CD8-positive, alpha-beta memory T cell (primary cell): ENCODE results near the gene PARPBP. TPM values are rescaled to one million over a fixed set of nuclear protein-coding genes. Genes with fewer than 3 reads are reported as not detected.

Experiments used
- CTCF ChIA-PET: fragments of 350-600 bp; sonication (Branson Sonifier 250); formaldehyde crosslinking; loops from one replicate; lab custom pipeline; 2021; ENCODE audit warnings: antibody characterized with exemption; lab: Charles Lee
- POLR2A ChIA-PET: fragments of 350-600 bp; sonication (Branson Sonifier 250); formaldehyde crosslinking; loops from one replicate; lab custom pipeline; 2021; ENCODE audit warnings: antibody characterized with exemption; lab: Charles Lee
- DNase-seq, 5 donors: peaks; one replicate each; pipeline versions ENCODE4 v3.0.0 to v3.0.0-alpha.2; 2020 to 2022; ENCODE audit warnings: mixed read lengths in 1 of 5
- H3K27ac ChIP-seq: one replicate; pipeline ENCODE4 v1.7.0; 2013; ENCODE audit warnings: low read depth, mild to moderate bottlenecking, low read length, moderate library complexity
- H3K27me3 ChIP-seq: 2 replicates; pipeline ENCODE4 v1.7.0; 2013; ENCODE audit warnings: low read length, mild to moderate bottlenecking; ENCODE audit not compliant: insufficient read depth, poor library complexity, severe bottlenecking
- H3K36me3 ChIP-seq: 2 replicates; pipeline ENCODE4 v1.7.0; 2013; ENCODE audit warnings: mild to moderate bottlenecking, low read length, moderate library complexity; ENCODE audit not compliant: insufficient read depth
- H3K4me1 ChIP-seq: 2 replicates; pipeline ENCODE4 v1.7.0; 2013; ENCODE audit warnings: mild to moderate bottlenecking, low read length, moderate library complexity; ENCODE audit not compliant: insufficient read depth
- H3K4me3 ChIP-seq: 2 replicates; pipeline ENCODE4 v1.7.0; 2013; ENCODE audit warnings: mild to moderate bottlenecking, low read length
- H3K9me3 ChIP-seq: 2 replicates; pipeline ENCODE4 v1.7.0; 2013; ENCODE audit warnings: mild to moderate bottlenecking, low read length
- H3K27ac Mint-ChIP-seq, 8 donors: one replicate each; pipeline ENCODE4 v1.8.0; 2020 to 2021; ENCODE audit warnings: mixed read lengths in 8 of 8, mild to moderate bottlenecking in 6 of 8, inconsistent platforms in 3 of 8, moderate library complexity in 3 of 8
- H3K27me3 Mint-ChIP-seq, 2 donors: one replicate each; pipeline ENCODE4 v1.8.0; 2020 to 2021; ENCODE audit warnings: mixed read lengths in 2 of 2, mild to moderate bottlenecking in 1 of 2, moderate library complexity in 1 of 2
- H3K36me3 Mint-ChIP-seq, 3 donors: one replicate each; pipeline ENCODE4 v1.8.0; 2020 to 2021; ENCODE audit warnings: mixed read lengths in 3 of 3, inconsistent platforms in 1 of 3, mild to moderate bottlenecking in 1 of 3
- H3K4me1 Mint-ChIP-seq, 3 donors: one replicate each; pipeline ENCODE4 v1.8.0; 2020 to 2021; ENCODE audit warnings: mixed read lengths in 3 of 3, inconsistent platforms in 1 of 3, mild to moderate bottlenecking in 1 of 3
- H3K4me3 Mint-ChIP-seq, 7 donors: one replicate each; pipeline ENCODE4 v1.8.0; 2020 to 2021; ENCODE audit warnings: mixed read lengths in 7 of 7, mild to moderate bottlenecking in 6 of 7, moderate library complexity in 4 of 7, inconsistent platforms in 2 of 7
- H3K9me3 Mint-ChIP-seq, 5 donors: one replicate each; pipeline ENCODE4 v1.8.0; 2020 to 2022; ENCODE audit warnings: mixed read lengths in 5 of 5, mild to moderate bottlenecking in 3 of 5, moderate library complexity in 2 of 5, inconsistent platforms in 1 of 5
- polyA plus RNA-seq: library from polyadenylated mRNA; unstranded; fragments of 300-500 nt; fragmentation: Illumina TruSeq; gene quantifications from one replicate; pipeline ENCODE4 v1.2.3, GENCODE V29; 2021
- total RNA-seq, 2 experiments: library from RNA; stranded (reverse); gene quantifications; one replicate each; pipeline ENCODE4 v1.2.3, GENCODE V29; 2021

Gene PARPBP
- total and polyA plus RNA-seq, 3 experiments from 2014 or later: 1.7 to 21.2 (median 19.5) TPM

DNA sequence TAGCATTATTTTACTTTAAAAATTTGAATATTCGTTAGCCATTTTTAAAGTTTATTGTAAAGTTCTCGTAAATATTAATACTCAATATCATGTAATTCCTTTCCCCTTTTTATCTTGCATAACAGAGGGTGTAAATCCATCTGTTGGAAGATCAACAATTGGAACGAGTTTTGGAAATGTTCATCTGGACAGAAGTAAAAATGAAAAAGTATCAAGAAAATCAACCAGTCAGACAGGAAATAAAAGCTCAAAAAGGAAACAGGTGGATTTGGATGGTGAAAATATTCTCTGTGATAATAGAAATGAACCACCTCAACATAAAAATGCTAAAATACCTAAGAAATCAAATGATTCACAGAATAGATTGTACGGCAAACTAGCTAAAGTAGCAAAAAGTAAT is 75.8 kb downstream of the PARPBP start:
- Mint-ChIP-seq H3K4me3 (no peak overlapping the region), H3K4me1 (no peaks in the 10 kb centered on the region), H3K36me3 (peaks cover 0 to 4% (median 0%) of the 10 kb centered on the region in 3 donors), H3K27ac (no peak overlapping the region), H3K27me3 (no peaks in the 10 kb centered on the region), H3K9me3 (no peaks in the 10 kb centered on the region)
- DNase-seq: no peak
- no peak overlapping the region for H3K27ac ChIP-seq
- no peaks in the 10 kb centered on the region for H3K36me3 ChIP-seq
- H3K9me3 ChIP-seq: no peaks in the 10 kb centered on the region
- POLR2A ChIA-PET: no interaction called here
- no peaks in the 10 kb centered on the region for H3K27me3 ChIP-seq
- H3K4me1 ChIP-seq: no peaks in the 10 kb centered on the region
- CTCF ChIA-PET: no interaction called here
- H3K4me3 ChIP-seq: no peak overlapping the region

DNA sequence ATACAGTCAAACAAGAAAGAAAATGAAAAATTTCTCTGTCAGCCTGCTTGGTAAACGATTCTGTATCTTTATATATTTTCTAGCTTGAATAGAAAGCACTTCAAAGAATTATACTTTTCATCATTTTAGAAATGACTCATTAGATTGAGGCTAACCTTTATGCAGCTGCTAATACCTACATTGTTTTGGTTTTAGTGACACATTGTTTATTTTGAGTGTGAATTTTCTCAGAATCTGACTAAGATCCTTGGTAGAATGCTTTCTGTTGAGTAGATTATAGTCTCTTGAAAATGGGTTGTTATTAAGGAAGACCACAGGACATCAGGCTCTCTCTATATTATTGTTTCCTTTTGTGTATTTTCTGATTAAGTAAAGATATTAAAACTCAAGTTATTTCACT is 77.8 kb downstream of the PARPBP start, which contains the start of gene PMCH:
Gene PMCH, minus strand, starts transcription at position 45 of the 400 bp plus-strand sequence. CDS start 63 bp downstream, outside the sequence.
- no peaks in the 10 kb centered on the region for H3K9me3 ChIP-seq
- no peaks in the 10 kb centered on the region for H3K4me1 ChIP-seq
- H3K36me3 ChIP-seq: no peaks in the 10 kb centered on the region
- H3K4me3 Mint-ChIP-seq: no peak within 1 kb of the TSS
- no peaks in the 10 kb centered on the region for H3K9me3 Mint-ChIP-seq
- H3K4me3 ChIP-seq: no peak within 1 kb of the TSS
- H3K27ac ChIP-seq: no peak within 1 kb of the TSS
- no peaks in the 10 kb centered on the region for H3K4me1 Mint-ChIP-seq
- CTCF ChIA-PET: no interaction called here
- no peak for DNase-seq
- H3K36me3 Mint-ChIP-seq: peaks cover 0 to 7% (median 0%) of the 10 kb centered on the region in 3 donors
- no peaks in the 10 kb centered on the region for H3K27me3 Mint-ChIP-seq
- POLR2A ChIA-PET: no interaction called here
- peak within 1 kb of the TSS in 1 of 8 donors; percentile 68 for H3K27ac Mint-ChIP-seq
- H3K27me3 ChIP-seq: no peaks in the 10 kb centered on the region

DNA sequence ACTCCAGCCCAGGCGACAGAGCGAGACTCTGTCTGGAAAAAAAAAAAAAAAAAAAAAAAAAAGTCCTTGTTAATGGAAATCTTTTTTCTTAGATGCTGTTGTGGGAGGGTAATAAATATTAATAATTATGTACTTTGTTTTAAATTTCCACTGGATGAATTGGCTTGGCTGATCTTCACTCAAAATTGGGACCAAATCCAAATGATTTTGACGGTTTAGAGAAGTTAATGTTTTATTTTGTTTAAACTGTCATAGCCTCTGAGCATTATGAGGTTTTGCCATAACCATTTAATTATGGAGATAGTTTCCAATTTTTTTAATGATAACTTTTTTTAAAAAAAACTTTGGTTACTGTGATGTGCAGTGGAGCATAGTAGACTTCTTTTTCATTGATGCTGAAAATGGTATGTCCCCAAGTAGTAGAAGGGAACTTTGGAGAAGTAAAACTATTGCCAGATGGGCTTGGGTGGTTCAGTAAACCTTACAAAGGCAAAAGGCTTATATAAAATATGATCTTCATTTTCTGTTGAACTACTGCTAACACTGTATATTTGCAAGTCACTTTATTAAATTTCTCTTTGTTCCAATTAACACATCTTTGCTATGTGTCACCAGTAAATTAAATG is 81.6 kb downstream of the PARPBP start:
- Histone ChIP-seq H3K4me1 (no peaks in the 10 kb centered on the region), H3K27ac (no peak overlapping the region), H3K36me3 (no peaks in the 10 kb centered on the region), H3K4me3 (no peak overlapping the region), H3K27me3 (no peaks in the 10 kb centered on the region), H3K9me3 (no peaks in the 10 kb centered on the region)
- H3K4me3 Mint-ChIP-seq: no peak overlapping the region
- no peaks in the 10 kb centered on the region for H3K27me3 Mint-ChIP-seq
- H3K36me3 Mint-ChIP-seq: peaks cover 0 to 24% (median 2%) of the 10 kb centered on the region in 3 donors
- H3K27ac Mint-ChIP-seq: no peak overlapping the region
- POLR2A ChIA-PET: no interaction called here
- H3K4me1 Mint-ChIP-seq: no peaks in the 10 kb centered on the region
- peaks cover 0 to 5% (median 0%) of the 10 kb centered on the region in 5 donors for H3K9me3 Mint-ChIP-seq
- CTCF ChIA-PET: no interaction called here
- DNase-seq: no peak

DNA sequence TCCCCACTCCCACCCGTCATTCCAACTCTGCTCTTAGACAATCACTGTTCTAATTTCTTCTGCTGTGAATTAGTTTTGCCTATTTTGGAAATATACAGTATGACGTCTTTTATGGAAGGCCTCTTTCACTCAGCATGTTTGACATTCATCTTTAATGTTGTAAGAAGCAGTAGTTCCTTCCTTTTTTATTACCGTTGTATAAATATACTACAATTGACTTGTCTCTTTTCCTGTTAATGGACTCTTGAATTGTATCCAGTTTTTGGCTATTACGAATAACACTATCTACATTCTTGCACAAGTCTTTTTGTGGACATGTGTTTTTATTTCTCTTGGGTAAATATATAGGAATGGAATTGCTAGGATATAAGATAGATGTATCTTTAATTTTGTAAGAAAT is 82.6 kb downstream of the PARPBP start:
- H3K27ac Mint-ChIP-seq: no peak overlapping the region
- ChIA-PET CTCF (no interaction called here), POLR2A (no interaction called here)
- no peaks in the 10 kb centered on the region for H3K36me3 ChIP-seq
- H3K9me3 ChIP-seq: no peaks in the 10 kb centered on the region
- no peaks in the 10 kb centered on the region for H3K27me3 ChIP-seq
- H3K4me3 Mint-ChIP-seq: no peak overlapping the region
- H3K9me3 Mint-ChIP-seq: peaks cover 0 to 5% (median 0%) of the 10 kb centered on the region in 5 donors
- H3K4me1 Mint-ChIP-seq: no peaks in the 10 kb centered on the region
- H3K4me3 ChIP-seq: no peak overlapping the region
- no peak overlapping the region for H3K27ac ChIP-seq
- no peaks in the 10 kb centered on the region for H3K4me1 ChIP-seq
- DNase-seq: no peak
- peaks cover 0 to 24% (median 2%) of the 10 kb centered on the region in 3 donors for H3K36me3 Mint-ChIP-seq
- H3K27me3 Mint-ChIP-seq: no peaks in the 10 kb centered on the region

DNA sequence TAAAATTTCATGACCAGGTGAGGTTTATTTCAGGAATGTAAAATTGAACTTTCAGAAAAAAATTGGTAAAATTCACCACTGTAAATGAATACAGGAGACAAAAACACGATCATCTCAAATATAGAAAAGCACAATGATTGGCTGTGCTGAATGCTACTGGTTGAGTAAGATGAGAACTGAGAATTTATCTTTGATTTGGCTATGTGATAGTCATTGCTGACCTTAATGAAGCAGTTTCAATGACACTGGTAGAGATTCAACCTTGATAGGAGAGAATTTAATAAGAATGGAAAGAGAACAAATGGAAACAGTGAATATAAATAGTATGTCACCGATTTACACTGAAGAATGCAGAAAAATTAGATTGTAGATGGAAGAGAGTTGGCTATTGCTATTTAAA is 84.0 kb downstream of the PARPBP start:
- H3K4me3 ChIP-seq: no peak overlapping the region
- H3K27me3 ChIP-seq: no peaks in the 10 kb centered on the region
- H3K4me1 Mint-ChIP-seq: no peaks in the 10 kb centered on the region
- DNase-seq: no peak
- H3K36me3 ChIP-seq: no peaks in the 10 kb centered on the region
- CTCF ChIA-PET: no interaction called here
- no peaks in the 10 kb centered on the region for H3K4me1 ChIP-seq
- no peaks in the 10 kb centered on the region for H3K9me3 ChIP-seq
- H3K36me3 Mint-ChIP-seq: peaks cover 0 to 33% (median 5%) of the 10 kb centered on the region in 3 donors
- H3K9me3 Mint-ChIP-seq: peaks cover 0 to 18% (median 13%) of the 10 kb centered on the region in 5 donors
- H3K4me3 Mint-ChIP-seq: no peak overlapping the region
- no peaks in the 10 kb centered on the region for H3K27me3 Mint-ChIP-seq
- no peak overlapping the region for H3K27ac Mint-ChIP-seq
- POLR2A ChIA-PET: no interaction called here
- H3K27ac ChIP-seq: no peak overlapping the region

DNA sequence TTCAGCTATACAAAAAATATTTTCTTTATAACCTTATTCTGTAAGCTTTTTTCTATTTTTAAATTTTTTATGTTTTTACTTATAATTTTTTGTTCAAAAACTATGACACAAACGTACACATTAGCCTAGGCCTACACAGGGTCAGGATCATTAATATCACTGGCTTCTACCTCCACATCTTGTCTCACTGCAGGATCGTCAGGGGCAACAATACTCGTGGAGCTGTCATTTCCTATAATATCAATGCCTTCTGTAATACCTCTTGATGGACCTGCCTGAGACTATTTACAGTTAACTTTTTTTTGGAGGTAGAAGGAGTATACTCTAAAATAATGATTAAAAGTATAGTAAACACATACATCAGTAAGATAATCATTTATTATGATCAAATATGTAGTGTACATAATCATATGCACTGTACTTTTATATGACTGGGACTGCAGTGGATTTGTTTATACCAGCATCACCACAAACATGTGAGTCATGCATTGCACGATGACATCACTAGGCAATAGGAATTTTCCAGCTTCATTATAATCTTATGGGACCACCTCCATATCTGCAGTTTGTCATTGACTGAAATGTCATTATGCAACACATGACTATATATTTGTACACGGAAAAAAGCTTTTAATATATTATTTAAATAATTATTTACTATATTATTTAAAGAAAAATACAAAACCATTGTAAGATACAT is 96.2 kb downstream of the PARPBP start:
- no peaks in the 10 kb centered on the region for H3K9me3 ChIP-seq
- CTCF ChIA-PET: no interaction called here
- H3K36me3 ChIP-seq: no peaks in the 10 kb centered on the region
- Mint-ChIP-seq H3K27ac (no peak overlapping the region), H3K36me3 (no peaks in the 10 kb centered on the region), H3K4me1 (no peaks in the 10 kb centered on the region), H3K27me3 (no peaks in the 10 kb centered on the region), H3K4me3 (no peak overlapping the region), H3K9me3 (peaks cover 0 to 1% (median 0%) of the 10 kb centered on the region in 5 donors)
- no peak overlapping the region for H3K4me3 ChIP-seq
- POLR2A ChIA-PET: no interaction called here
- no peaks in the 10 kb centered on the region for H3K27me3 ChIP-seq
- H3K27ac ChIP-seq: no peak overlapping the region
- H3K4me1 ChIP-seq: no peaks in the 10 kb centered on the region
- DNase-seq: no peak

DNA sequence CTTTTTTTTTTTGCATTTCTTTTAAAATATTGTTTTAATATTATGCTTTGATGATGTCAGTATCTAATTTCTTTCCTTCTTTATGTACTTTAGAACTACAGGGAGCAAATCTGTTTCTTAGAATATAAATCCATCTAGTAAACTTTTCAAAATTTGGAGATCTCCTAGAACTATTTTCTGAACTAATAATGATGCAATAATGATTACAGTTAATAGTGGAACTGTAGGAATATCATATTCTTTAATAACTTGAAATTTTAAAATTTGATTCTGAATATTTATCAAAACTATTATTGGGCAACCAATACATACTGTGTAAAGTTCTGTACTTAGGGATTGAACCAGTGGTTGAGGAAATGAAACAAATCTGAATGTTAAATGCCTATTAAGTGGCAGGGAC is 100.8 kb downstream of the PARPBP start:
- no peaks in the 10 kb centered on the region for H3K9me3 ChIP-seq
- ChIA-PET CTCF (no interaction called here), POLR2A (no interaction called here)
- H3K36me3 ChIP-seq: no peaks in the 10 kb centered on the region
- H3K4me3 ChIP-seq: no peak overlapping the region
- H3K27me3 Mint-ChIP-seq: no peaks in the 10 kb centered on the region
- H3K27me3 ChIP-seq: no peaks in the 10 kb centered on the region
- no peak overlapping the region for H3K4me3 Mint-ChIP-seq
- H3K9me3 Mint-ChIP-seq: no peaks in the 10 kb centered on the region
- H3K36me3 Mint-ChIP-seq: no peaks in the 10 kb centered on the region
- DNase-seq: no peak
- H3K4me1 Mint-ChIP-seq: no peaks in the 10 kb centered on the region
- no peak overlapping the region for H3K27ac ChIP-seq
- no peak overlapping the region for H3K27ac Mint-ChIP-seq
- H3K4me1 ChIP-seq: no peaks in the 10 kb centered on the region

DNA sequence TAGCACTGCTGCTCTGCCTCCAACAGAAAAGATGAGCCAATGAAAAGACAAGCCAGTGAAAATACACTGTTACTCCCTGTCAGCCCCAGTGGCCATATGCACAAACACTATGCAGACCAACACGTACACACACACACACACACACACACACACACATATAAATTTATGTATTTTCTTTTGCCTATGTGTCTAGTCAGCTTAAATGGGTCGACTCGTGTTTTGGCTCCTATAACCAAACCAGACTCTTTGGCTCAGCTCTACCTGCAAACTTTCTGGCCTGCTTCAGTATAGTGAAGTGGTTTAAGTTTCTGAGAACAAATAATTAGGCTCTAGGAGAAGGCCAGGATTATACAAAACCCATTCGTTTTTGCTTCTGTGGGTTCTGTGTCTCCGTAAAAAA is 108.0 kb downstream of the PARPBP start:
- no peak for DNase-seq
- H3K9me3 Mint-ChIP-seq: no peaks in the 10 kb centered on the region
- H3K4me1 Mint-ChIP-seq: no peaks in the 10 kb centered on the region
- Histone ChIP-seq H3K9me3 (no peaks in the 10 kb centered on the region), H3K27me3 (no peaks in the 10 kb centered on the region), H3K27ac (no peak overlapping the region), H3K4me1 (no peaks in the 10 kb centered on the region), H3K4me3 (no peak overlapping the region), H3K36me3 (no peaks in the 10 kb centered on the region)
- H3K27ac Mint-ChIP-seq: no peak overlapping the region
- no peaks in the 10 kb centered on the region for H3K36me3 Mint-ChIP-seq
- H3K27me3 Mint-ChIP-seq: peaks cover 0 to 3% of the 10 kb centered on the region in 2 donors
- no peak overlapping the region for H3K4me3 Mint-ChIP-seq
- CTCF ChIA-PET: no interaction called here
- POLR2A ChIA-PET: no interaction called here
